ENCODE results near the gene CAND2. TPM values are rescaled to one million over a fixed set of nuclear protein-coding genes. Genes with fewer than 3 reads are reported as not detected.
A peak's percentile ranks its signal among the peaks of the same experiment; 100 is the strongest.

The CAND2 gene
- total and polyA plus RNA-seq, 9 of the 15 experiments (the other 6 are each of a cell fraction or from before 2014, with no cell fraction given) = 0.91 to 14.9 (median 4.3) TPM

DNA sequence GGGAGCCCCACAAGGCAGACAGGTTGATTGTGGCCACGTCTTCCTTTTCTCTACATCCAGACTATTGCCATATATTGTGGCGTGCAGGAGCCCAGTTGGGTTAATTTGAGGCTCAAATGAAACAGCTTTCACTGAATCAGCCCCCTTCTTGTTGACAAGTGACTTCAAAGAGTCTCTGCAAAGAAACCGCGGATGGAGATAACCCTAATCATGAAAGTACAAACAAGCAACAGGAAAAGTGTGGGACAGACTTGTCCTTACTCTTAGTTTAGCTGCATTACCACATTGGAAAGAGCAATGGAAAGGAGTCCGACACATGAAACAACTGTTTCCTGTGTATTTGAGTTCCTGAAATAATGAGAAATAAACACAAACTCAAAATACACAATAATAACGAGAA, 40.7 kb upstream of the CAND2 start (continued):
- TF ChIP-seq STAT5A (IDR thresholded peaks at IDR 0.05; ENCODE audit: borderline replicate concordance, low read length) (peak; percentile 38; the same call in 1 of the 2 replicates), TCF7 (IDR thresholded peaks at IDR 0.05; ENCODE audit: borderline replicate concordance) (peak; percentile 98), KDM1A (IDR thresholded peaks at IDR 0.05) (peak in 1 of 2 experiments; percentile 55; a peak in 2 of 4 replicates), NCOA1 (IDR thresholded peaks at IDR 0.05; ENCODE audit: low read depth) (no peak), ETS2 (tag; IDR thresholded peaks at IDR 0.05; ENCODE audit: borderline replicate concordance, poor library complexity, severe bottlenecking) (no peak), CBX3 (IDR thresholded peaks at IDR 0.05; ENCODE audit: borderline replicate concordance in 1 of 2, low read length in 2 of 2) (peak in 1 of 2 experiments; percentile 49; a peak in 1 of 3 replicates), GTF2E2 (tag; IDR thresholded peaks at IDR 0.05) (0 out of 2 replicates have a peak, but pooled peaks have one; percentile 28), ZNF696 (CRISPR knock-in tag; conservative IDR thresholded peaks at IDR 0.05) (no peak), MTF1 (CRISPR knock-in tag; IDR thresholded peaks at IDR 0.05; ENCODE audit: borderline replicate concordance) (no peak), ZSCAN32 (CRISPR knock-in tag; IDR thresholded peaks at IDR 0.05) (no peak), CBFA2T2 (conservative IDR thresholded peaks at IDR 0.05) (peak; percentile 49), KLF16 (IDR thresholded peaks at IDR 0.05) (0 out of 2 replicates have a peak, but pooled peaks have one; percentile 34), HDAC2 (IDR thresholded peaks at IDR 0.05) (peak; percentile 36; the same call in 1 of the 2 replicates), SOX6 (IDR thresholded peaks at IDR 0.05) (no peak), ZNF766 (CRISPR knock-in tag; conservative IDR thresholded peaks at IDR 0.05) (peak; percentile 75), ZNF583 (CRISPR knock-in tag; IDR thresholded peaks at IDR 0.05) (no peak), SIN3B (IDR thresholded peaks at IDR 0.05; ENCODE audit: low read depth) (no peak), HMG20A (CRISPR knock-in tag; conservative IDR thresholded peaks at IDR 0.05) (no peak), ZKSCAN8 (CRISPR knock-in tag; IDR thresholded peaks at IDR 0.05) (peak; percentile 45; the same call in 1 of the 2 replicates), IFI16 (CRISPR knock-in tag; IDR thresholded peaks at IDR 0.05) (no peak), NFRKB (IDR thresholded peaks at IDR 0.05; ENCODE audit: low read depth) (no peak), RNF2 (IDR thresholded peaks at IDR 0.05) (0 out of 2 replicates have a peak, but pooled peaks have one; percentile 45)
- TF ChIP-seq, protein P1, sequence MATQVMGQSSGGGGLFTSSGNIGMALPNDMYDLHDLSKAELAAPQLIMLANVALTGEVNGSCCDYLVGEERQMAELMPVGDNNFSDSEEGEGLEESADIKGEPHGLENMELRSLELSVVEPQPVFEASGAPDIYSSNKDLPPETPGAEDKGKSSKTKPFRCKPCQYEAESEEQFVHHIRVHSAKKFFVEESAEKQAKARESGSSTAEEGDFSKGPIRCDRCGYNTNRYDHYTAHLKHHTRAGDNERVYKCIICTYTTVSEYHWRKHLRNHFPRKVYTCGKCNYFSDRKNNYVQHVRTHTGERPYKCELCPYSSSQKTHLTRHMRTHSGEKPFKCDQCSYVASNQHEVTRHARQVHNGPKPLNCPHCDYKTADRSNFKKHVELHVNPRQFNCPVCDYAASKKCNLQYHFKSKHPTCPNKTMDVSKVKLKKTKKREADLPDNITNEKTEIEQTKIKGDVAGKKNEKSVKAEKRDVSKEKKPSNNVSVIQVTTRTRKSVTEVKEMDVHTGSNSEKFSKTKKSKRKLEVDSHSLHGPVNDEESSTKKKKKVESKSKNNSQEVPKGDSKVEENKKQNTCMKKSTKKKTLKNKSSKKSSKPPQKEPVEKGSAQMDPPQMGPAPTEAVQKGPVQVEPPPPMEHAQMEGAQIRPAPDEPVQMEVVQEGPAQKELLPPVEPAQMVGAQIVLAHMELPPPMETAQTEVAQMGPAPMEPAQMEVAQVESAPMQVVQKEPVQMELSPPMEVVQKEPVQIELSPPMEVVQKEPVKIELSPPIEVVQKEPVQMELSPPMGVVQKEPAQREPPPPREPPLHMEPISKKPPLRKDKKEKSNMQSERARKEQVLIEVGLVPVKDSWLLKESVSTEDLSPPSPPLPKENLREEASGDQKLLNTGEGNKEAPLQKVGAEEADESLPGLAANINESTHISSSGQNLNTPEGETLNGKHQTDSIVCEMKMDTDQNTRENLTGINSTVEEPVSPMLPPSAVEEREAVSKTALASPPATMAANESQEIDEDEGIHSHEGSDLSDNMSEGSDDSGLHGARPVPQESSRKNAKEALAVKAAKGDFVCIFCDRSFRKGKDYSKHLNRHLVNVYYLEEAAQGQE (IDR thresholded peaks at IDR 0.05; ENCODE audit: borderline replicate concordance) = no peak
- TF ChIP-seq, protein P1 (CRISPR knock-in tag; IDR thresholded peaks at IDR 0.05; ENCODE audit: low read depth) = no peak
- TF ChIP-seq, protein P2, sequence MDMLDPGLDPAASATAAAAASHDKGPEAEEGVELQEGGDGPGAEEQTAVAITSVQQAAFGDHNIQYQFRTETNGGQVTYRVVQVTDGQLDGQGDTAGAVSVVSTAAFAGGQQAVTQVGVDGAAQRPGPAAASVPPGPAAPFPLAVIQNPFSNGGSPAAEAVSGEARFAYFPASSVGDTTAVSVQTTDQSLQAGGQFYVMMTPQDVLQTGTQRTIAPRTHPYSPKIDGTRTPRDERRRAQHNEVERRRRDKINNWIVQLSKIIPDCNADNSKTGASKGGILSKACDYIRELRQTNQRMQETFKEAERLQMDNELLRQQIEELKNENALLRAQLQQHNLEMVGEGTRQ (CRISPR knock-in tag; IDR thresholded peaks at IDR 0.05) = no peak

Data from K562 (cell line).